GM11168 (cell line): ENCODE results near the gene ERBB4.

ENCODE experiments used
- in situ Hi-C: fragments of 300-500 bp; cut with MboI; formaldehyde crosslinking; loops from one replicate; pipeline ENCODE4 v1.12.0; 2022; ENCODE audit warnings: low sequenced_read_pairs; ENCODE audit not compliant: unreplicated experiment

The ERBB4 gene

DNA sequence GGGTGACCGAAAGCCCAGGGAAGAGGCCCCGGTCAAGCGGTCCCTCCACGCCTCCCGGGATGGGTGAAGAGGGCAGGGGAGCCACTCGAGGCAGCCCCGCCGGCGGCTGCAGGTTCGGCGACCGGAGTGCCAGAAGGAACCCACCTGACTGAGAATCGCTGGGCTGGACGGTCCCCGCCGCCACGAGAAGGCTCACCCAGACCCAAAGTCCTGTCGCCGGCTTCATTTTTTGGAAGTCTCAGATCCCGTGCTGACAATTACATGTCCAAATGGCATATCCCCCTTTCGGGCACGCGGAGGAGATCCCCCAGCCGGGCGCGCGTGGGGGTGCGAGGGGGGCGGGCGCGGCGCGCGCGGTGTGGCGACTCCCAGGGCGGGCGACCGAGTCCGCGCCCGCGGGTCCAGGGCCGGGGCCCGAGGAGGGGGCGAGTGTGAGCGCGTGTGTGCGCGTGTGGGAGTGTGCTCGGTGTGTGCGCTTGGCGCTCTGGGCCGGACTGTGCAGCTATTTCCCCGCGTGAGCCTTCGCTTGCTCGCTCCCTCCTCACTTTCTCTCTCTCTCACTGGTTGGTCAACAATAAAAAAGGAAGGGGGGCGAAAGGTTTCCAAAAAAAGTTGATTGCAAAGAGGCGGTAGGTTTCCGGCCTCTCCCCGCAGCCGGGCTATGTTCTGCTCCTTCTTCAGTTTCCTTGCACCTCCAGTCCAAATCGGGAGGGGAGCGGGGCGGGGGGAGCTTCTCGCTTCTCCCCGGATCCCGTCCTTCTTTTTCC is at the start of gene ERBB4:
ERBB4 (minus strand) TSS at position 498 of the 767 bp plus-strand sequence; CDS start at position 226, 272 bp downstream.
- in situ Hi-C loops: no loop called here

DNA sequence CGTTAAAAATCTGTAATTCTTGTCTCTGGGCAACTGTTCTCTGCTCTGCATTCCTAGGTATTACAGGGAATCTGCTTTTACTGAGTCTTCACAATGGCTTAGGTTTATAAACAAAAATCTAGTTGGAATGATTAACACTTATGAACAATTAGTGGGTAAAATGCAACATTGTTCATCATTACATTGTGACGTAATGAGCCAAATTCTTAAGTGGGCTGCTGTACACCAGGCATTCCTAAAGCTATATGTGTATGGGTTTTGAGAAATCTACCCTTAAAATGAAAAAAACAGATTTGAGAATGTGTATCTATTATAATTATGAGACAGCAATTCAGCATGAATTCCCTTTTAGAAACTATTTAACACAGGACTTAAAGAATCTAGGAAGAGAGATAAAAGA is 41.5 kb upstream of the ERBB4 start:
- in situ Hi-C loops: no loop called here

DNA sequence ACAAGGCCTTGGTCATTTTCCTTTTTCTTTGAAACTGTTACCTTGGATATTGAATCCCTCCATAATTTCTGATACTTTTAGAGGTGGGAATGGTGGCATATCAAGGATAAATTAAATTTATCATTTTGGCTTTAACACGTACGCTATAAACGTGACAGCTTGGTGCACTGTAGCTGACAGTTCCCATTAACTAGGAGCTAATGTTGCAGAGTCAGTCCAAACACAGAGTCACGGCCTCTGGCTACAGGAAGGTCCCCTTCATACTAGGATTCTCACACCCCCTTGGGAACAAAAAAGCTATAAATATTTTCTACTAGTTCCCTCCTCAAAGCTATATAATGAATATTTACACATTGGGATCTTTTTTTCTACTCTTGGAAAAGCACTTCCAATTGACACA is 17.7 kb upstream of the ERBB4 start:
- in situ Hi-C loops: no loop called here

DNA sequence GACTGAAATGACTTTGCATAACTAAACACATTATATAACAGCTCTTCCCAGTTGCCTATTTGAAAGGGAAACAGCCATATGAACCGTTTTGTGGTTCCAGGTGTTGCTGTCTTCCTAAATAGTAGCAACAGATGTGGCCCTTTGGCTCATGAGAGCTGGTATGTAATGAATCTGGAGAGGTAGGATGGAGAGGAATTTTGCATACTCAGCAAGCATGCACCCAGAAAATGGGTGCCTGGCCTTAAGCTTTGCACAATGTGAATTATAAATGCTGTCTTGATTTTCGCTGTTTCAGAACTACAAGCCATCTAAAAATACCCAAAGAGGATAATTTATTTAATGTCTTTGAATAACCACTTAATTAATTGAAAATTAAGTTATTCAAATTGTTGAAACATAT is 15.6 kb upstream of the ERBB4 start:
- in situ Hi-C loops: no loop called here

- in situ Hi-C loops: no loop called here
These were observed 11.3 kb upstream of the ERBB4 start for GRCh38 chr2:212549941-212550340.

- in situ Hi-C loops: no loop called here
These were observed 10.9 kb upstream of the ERBB4 start for GRCh38 chr2:212549463-212549862.

- in situ Hi-C loops: no loop called here
These were observed 9.8 kb upstream of the ERBB4 start for GRCh38 chr2:212548455-212548819.

- in situ Hi-C loops: no loop called here
These were observed 9.3 kb upstream of the ERBB4 start for GRCh38 chr2:212547716-212548454.

DNA sequence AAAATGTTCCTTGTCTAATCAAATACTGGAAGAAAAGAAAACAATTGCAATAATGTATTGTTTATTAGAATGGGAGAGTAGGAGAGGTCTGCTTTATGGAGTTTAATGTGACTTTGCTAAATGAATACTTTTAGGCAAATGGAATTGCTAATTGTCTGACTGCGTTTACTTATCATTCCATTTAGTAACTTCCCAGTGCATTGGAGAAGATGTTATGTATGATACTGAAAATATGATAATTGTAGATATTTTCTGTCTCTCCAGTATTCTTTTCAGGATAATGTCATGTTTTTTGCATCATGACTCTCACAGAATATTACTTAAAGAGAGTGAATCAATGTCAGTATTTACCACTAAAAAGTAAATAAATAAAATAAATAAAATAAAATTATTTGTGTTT is 8.1 kb upstream of the ERBB4 start:
- in situ Hi-C loops: no loop called here

GRCh38 chr2:212540341-212540740 is 1.7 kb upstream of the ERBB4 start:
- in situ Hi-C loops: no loop called here

- in situ Hi-C loops: no loop called here
These were observed 674 bp upstream of the ERBB4 start for GRCh38 chr2:212539072-212539880.

DNA sequence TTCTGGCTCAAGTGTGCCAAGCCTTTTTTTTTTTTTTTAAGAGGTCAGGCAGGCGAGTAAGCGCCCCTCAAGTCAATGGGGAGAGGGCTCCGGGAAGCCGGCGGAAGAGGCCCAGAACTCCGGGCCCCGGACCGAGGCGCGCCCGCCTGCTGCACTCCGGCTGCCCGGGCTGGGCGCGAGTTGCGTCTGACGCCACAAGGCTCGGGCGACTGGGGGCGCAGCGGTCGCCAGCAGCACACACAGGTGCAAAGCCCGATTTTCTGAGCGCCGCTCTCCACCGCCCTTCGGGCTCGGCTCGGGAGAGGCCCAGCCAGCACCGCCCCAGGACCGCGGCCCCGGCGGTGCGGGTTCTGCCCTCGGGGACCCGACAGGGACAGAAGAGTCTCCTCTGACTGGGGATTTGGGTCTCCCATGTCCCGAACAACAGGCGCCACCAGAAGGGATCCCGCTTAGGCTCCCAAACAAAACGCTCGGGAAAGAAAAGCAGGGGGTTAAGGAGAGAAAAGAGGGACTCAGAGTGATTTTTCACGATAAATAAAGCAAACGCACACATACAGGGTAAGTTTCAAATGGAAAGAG is 787 bp downstream of the ERBB4 start:
- in situ Hi-C loops: no loop called here

GRCh38 chr2:212536817-212537725 is 1.5 kb downstream of the ERBB4 start:
- in situ Hi-C loops: no loop called here

DNA sequence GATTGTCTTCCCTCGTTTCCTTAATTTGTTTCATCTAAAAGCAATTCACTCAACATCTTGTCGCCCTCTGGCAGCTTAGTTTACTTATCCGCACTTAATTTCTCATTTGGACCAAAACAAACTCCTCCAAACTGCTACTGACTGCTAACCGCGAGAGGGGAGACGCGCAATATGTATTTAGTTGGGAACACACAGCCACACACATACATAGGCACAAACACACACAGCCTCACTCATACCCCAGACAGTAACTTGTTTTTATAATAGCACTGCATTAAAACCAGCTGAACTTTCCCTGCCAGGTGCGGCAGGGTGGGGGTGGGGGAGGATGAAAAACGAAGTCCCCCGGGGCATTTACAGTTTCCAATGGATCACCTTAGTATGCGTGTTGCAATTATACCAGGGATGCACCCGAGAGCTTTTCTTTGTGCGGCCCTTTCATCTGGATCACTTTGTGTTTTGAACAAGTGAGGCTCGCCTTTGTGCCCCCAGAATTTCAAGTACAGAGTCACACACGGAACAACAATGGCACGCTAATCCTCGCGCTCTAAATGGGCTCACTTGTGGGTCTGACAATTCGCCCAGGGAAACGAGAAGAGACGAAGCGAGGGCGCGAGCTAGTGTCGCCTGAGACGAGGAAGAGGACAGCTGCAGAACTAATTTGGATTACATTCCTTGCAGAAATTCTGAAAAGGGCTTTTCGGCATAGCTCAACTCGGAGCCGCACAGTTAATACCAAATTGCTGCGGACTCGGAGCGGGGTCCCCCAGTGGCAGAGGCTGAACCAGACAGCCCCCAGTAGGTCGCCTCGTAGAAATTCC is 2.4 kb downstream of the ERBB4 start:
- in situ Hi-C loops: no loop called here

DNA sequence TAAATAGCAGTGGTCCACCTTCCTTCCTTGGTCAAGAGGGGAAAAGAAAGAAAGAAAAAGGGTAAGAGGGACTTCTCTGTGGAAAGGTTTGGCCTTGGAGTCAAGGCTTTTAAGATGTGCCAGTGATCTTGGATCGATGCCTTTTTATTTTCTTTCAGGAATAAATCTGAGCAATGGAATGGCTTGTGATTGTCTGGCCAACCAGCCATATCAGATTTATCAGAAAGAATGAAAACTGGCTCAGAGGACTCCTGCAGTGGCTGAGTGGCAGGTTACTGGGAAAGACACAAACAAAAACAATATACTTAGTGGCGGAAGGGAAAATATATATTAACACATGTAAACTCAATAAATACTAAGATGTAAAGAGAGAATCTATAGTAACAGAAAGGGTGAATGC is 4.3 kb downstream of the ERBB4 start:
- in situ Hi-C loops: no loop called here

DNA sequence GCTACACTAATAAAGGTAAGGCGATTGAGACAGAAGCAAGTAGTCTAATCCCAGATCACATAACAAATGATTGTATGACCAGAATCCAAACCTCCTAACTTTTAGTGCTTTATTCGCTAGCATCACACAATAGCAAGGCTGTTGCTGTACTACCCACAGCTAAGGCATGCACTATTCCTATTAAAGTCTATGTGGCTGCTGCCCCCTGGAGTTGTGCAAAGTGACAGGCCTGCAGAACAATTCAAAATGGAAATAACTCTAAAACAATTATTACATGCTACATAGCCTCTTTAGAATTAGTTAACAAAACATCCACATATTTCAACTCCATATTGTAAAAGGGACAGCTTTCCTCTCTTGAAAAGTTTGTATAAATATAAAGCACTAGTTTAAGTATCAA is 6.0 kb downstream of the ERBB4 start:
- in situ Hi-C loops: no loop called here

- in situ Hi-C loops: no loop called here
These were observed 6.5 kb downstream of the ERBB4 start for GRCh38 chr2:212532087-212532486.

GRCh38 chr2:212531499-212531898 is 7.1 kb downstream of the ERBB4 start:
- in situ Hi-C loops: no loop called here

- in situ Hi-C loops: no loop called here
These were observed 7.6 kb downstream of the ERBB4 start for GRCh38 chr2:212530991-212531390.
